Thyroid gland (tissue), 4 donors: Measurements from ENCODE around the gene LRBA.

ENCODE experiments used
- POLR2A ChIP-seq, 2 donors: fragments of 450-650 bp; IDR thresholded peaks; one replicate each; pipeline ENCODE4 v1.6.1; 2017; ENCODE audit warnings: antibody characterized with exemption in 2 of 2, mild to moderate bottlenecking in 2 of 2, moderate library complexity in 1 of 2
- TF ChIP-seq, protein P1 (sequence below), 6 experiments: fragments of 200-600 bp in 3 of 6; fragments of 450-650 bp in 3 of 6; sonication (generic) in 3 of 6; IDR thresholded peaks; one replicate each; pipeline ENCODE4 v1.5.1; 2016 to 2019; ENCODE audit warnings: antibody characterized with exemption in 6 of 6, mild to moderate bottlenecking in 2 of 6, inconsistent platforms in 1 of 6, moderate library complexity in 1 of 6

- TF ChIP-seq, protein P1, sequence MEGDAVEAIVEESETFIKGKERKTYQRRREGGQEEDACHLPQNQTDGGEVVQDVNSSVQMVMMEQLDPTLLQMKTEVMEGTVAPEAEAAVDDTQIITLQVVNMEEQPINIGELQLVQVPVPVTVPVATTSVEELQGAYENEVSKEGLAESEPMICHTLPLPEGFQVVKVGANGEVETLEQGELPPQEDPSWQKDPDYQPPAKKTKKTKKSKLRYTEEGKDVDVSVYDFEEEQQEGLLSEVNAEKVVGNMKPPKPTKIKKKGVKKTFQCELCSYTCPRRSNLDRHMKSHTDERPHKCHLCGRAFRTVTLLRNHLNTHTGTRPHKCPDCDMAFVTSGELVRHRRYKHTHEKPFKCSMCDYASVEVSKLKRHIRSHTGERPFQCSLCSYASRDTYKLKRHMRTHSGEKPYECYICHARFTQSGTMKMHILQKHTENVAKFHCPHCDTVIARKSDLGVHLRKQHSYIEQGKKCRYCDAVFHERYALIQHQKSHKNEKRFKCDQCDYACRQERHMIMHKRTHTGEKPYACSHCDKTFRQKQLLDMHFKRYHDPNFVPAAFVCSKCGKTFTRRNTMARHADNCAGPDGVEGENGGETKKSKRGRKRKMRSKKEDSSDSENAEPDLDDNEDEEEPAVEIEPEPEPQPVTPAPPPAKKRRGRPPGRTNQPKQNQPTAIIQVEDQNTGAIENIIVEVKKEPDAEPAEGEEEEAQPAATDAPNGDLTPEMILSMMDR (IDR thresholded peaks at IDR 0.05), result no peak
- no peak for TF ChIP-seq POLR2A (IDR thresholded peaks at IDR 0.05)
Observed at GRCh38 chr4:150256841-150257730, 758.0 kb downstream of the LRBA start.
